IPS DF 19.7 (cell line): ENCODE data around the gene CNDP2.
A peak's percentile ranks its signal among the peaks of the same experiment; 100 is the strongest.
"Not testable (repeated sequence)": the region's sequence is repeated elsewhere in the genome, so short reads cannot be mapped to it uniquely, and the experiment has no call there.

ENCODE experiments used
- DNase-seq: peaks from one replicate; pipeline ENCODE4 v3.0.0-alpha.2; 2013; ENCODE audit warnings: low read depth, low spot score

Gene CNDP2

DNA sequence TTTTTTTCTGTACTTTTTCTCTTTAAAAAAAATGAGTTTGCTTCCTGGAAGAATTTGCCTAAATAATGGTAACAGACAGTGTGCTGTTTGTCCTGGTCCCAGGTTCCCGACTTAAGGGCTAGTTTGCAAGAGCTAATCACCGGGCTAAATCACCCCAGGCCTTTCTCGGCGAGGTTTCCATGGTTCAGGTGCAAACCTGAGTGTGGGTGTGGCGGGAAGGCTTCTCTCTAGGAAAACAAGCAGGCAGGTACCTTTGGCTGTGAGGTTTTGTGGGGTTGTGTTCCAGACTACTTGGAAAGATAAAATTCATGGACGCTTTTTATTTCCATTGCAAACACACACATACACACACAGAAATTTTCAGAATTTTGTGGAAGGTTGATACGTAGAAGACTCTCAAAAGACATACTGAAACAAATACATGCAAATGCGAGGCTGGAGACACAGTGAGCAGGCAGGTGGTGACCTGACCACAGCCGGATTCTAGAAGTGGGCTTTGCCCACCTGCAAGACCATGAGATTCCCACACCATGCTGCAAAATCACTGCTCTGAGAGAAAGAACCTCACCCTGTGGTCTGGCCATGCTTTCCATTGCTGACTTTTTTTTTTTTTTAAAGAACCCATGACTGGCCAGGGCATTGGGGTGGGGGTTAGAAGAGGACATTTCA is 39.0 kb downstream of the CNDP2 start:
- DNase-seq: no peak

DNA sequence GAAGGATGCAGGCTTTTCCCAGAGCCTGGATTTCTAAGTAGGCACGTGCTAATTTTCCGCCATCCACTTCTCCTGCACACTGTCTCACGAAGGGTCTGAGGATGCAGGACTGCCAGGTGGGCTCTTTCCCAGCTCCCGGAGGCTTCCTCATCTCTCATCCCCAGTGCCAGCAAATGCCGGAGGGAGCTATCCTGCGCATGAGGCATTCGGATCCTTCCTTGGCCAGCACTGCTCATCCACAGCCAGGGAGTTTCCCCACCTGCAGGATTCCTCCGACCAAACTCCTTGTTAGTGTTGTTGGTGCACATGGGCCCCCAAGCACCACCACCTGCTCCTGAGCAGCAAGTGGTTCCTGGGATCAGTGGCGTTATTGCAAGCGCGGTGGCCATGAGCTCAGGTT is 43.1 kb downstream of the CNDP2 start:
- no peak for DNase-seq

DNA sequence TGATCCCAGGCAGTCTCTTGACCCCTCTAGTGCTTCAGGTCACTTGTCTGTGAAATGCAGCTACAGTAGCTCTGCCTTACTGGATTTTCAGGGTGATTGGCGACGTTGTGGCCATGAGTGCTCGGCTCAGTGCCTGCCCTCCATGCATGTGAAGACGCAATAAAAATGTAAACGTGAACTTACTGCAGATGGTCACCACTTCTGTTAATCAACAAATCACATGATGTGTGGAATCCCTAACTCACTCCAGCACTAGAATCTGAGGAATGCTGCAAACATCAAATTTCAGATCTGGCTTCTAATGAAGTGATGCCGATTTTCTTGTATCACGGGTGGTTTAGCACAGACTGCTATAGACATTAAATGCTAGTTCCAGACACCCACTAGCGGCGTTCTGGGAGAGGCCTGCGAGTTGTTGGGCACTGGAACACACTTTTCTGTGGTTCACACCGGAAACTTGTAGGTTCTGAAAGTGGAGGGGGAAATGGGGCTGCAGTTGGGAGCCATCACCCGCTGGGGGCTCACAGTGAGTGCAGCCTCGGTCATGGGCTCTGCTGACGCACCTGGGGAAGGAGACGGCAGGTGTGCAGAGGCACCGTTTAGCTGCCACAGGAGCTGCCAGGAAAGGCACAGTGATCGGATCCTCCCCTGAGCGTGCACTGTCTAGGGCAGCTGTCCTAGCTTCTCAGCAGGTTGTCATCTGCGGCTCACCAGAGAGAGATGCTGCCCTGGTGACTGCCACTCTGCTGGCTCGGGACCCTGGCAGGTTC is 44.7 kb downstream of the CNDP2 start:
- DNase-seq: no peak

DNA sequence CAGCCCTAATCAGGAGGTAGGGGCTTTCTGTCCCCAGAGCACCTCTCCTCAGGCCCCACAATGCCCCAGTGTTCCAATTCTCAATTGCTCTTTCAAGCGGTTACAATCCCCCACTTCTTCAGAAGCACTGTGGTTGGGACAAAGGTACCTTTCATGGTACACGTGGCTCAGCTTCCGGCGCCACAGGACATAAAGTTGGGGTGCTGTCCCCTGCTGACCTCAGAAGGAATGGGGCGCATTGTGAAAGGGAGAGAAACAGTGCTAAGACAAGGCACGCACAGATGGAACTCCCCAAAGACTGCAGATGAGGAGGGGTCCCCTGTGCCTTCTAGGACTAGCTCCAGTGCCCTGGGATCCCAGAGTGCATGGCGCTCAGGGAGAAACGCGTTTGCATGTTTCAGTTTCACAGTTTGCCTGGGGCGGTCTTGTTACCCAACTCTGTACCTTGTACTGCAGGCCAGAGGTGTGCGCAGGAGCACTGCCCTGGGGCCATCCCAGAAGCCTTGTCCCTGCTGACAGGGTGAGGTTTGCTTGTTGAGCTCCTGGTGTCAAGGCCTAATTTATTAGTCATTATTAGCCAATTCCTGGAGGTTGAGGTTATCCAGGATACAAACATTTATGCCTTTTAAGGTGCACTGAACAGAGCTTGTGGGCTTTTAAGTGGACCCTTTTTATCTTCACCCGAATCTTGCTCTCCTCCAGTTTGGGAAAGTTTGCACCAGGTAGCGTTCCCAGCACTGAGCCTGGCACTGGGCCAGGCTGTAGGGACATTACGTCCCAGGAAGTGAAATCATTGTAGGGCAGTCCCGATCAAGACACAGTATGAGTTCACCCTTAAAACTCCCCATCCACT is 45.8 kb downstream of the CNDP2 start:
- no peak for DNase-seq

DNA sequence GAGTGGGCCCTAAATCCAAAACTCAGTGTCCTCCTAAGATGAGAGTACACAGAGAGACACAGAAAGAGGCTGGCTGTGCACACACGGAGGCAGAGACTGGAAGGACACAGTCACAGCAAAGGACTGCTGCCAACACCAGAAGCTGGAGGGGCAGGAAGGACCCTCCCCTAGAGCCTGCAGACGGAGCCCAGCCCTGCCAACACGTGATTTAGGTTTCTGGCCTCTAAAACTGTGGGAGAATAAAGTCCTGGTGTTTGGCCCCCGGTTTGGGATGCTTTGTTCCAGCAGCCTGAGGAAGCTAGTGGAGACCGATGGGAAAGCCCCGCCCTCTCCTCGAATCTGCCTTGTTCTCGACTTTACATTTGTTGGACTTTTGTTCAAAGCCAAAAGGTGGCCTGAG is 48.7 kb downstream of the CNDP2 start:
- DNase-seq: no peak

DNA sequence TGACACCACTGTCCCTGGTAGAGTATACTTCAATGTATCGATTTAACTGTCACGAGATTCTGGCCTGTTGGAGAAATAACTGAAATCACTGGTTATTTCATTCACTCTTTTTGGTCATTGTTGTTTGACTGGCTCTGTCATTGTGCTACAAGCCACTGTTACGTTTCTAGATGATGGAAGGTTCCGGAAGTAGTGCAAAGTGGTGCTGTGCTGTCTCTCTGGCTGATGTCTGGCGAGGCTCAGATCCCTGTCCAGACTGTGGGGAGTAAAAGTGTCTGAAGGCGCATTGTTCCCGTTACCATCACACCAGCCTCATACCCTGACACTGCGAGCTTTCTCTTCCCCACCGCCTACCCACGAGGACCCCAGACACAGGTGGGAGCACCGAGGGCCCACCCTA is 49.8 kb downstream of the CNDP2 start:
- no peak for DNase-seq

DNA sequence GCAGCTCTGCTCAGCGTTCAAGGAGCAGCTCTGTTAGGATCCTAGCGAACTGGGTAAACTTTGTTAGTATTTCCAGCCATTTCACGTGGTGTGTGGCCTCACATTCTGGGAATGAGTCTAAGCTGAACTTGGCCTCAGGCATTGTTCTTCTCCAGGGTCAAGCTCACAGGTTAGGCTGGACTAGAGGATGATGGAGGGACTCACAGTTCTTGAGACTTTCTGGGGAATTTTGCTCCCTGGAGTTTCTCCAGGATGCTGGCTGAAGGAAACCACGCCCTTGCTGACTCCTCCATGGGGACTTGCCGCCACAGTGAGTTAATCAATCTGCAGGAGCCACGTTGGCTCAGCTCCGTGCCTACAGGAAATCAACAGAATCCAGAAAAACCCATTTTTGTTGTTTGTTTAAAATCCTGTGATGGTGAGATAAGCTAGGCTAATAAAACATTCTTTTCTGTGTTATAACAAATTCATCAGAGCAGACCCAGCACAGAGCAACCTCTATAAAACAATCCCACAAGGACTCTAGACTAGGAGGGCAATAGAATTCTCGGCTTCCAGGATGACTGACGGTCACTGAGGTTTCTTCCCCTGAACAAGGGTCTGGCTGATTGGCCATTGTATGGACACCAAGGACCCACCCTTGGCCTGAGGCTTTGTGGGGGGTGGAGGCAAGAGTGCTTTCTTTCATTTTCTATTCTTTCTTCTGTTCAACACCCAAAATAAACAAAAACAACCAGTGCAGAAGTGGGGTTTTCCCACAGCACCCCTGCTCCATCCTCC is 50.8 kb downstream of the CNDP2 start:
- no peak for DNase-seq

DNA sequence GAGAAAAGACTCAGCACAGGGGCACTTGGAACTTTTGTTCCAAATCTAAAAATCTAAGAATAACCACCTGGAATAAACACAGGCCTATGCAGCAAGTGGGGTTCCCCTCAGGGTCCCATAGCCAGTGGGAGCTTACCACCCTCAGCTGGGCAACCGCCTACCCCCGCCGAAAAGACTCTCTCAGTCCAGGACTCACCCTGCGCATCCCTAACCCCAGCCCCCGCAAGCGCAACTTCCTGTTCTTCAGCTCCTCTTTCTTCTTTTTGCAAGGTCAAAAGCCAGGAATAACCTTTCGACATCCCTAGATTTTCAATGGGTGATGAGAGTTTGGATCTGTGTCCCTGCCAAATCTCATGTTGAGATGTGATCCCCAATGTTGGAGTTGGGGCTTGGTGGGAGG is 51.7 kb downstream of the CNDP2 start:
- DNase-seq: no peak

DNA sequence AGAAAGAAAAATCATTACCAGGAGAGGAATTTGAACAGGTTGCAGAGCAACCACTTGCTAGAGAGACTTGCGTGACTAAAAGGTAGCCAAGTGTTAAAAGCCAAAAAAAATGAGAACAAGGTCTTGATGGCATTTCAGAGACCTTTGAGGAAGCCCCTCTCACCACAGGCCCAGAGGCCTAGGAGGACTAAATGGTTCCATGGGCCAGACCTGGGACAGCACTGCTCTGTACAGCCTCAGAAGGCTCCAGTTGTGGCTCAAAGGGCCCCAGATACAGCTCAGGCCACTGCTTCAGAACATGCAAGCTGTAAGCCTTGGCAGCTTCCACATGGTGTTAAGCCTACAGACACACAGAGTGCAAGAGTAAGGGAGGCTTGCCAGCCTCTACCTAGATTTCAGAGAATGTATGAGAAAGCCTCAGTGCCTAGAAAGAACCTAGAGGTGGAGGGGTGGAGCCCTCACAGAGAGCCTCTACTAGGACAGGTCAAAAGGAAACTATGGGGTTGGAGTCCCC is 53.5 kb downstream of the CNDP2 start:
- no peak for DNase-seq

DNA sequence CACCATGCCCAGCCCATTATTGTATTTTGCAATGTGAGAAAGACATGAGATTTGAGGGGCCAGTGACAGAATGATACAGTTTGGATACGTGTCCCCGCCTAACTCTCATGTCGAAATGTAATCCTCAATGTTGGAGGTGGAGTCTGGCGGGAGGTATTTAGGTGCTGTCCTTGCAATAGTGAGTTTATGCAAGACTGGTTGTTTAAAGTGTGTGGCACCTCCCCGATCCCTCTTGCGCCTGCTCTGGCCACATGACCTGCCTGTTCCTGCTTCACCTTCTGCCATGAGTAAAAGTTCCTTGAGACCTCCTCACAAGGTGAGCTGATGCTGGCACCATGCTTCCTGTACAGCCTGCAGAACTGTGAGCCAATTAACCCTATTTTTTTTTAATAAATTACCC is 54.7 kb downstream of the CNDP2 start:
- DNase-seq: no peak

DNA sequence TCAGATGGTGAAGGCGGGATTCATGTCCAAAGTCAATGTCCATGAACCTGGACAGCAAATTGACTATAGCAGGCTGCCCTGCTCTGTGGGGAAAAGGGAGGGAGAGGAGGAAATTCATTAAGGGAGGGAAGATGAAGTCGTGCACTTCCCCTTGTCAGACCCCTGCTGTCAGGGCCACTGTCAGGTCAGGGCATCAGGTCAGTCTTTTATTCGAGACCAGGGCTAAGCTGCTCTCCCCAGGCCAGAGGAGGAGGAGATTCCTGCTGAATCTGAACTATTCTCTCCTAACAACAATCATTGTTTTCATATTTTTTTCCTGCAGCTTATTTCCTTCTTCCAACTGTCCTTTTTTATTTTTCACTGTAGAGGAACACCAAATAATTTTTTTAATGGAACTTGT is 55.3 kb downstream of the CNDP2 start:
- no peak for DNase-seq

DNA sequence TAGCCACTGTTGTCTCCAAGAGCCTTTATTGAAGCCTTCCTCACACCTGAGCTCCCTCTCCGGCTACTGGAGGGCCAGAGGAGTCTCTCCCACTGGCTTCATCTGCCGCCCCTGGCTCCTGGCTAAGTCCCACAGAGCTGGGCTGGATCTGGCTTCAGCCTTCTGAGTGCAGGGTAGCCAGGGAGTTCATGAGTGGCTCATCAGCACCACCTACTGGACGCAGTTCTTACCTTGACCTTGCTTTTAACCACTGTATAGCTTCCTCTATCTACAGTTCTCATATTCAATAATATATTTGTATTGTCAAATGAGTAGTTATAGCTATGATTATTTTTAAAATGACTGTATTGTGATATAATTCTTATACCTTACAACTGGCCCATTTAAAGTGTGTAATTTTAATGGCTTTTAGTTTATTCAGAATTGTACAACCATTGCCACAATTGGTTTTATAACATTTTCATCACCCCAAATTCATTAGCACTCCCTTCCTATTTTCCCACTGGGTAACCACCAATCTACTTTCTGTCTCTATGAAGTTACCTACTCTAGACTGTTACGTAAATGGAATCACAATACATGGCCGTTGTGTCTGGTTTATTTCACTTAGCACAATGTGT is 55.9 kb downstream of the CNDP2 start:
- DNase-seq: peak; percentile 65

DNA sequence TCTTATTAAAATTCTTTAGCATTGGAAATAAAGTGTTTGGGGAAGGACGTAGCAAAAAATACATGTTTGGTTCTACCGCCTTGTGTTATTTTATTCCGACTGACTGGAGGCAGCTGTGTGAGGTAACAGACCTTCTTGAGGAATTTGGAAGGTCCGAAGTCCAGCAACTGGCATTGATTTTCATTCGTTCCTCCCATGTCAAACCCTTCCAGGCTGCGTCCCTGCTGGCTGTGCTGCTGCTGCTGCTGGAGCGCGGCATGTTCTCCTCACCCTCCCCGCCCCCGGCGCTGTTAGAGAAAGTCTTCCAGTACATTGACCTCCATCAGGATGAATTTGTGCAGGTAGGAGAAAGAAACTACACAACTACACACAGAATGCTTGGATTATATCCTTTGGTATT is 60.0 kb downstream of the CNDP2 start:
- no peak for DNase-seq

DNA sequence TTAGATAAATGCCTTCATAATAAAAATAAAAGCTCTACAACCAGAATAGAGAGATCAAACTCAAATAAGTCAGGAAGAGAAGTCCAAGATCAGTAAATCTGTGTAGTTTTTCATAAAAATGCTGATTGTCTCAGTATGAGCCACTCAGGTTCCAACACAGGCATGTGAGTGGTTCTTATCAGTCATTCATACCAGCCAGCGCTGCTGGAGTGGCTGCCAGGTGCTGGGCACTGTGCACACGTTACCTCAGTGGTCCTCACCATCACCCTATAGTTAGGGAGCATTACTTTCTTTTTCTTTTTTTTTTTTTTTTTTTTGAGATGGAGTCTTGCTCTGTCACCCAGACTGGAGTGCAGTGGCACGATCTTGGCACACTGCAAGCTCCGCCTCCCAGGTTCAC is 61.9 kb downstream of the CNDP2 start:
- no peak for DNase-seq

DNA sequence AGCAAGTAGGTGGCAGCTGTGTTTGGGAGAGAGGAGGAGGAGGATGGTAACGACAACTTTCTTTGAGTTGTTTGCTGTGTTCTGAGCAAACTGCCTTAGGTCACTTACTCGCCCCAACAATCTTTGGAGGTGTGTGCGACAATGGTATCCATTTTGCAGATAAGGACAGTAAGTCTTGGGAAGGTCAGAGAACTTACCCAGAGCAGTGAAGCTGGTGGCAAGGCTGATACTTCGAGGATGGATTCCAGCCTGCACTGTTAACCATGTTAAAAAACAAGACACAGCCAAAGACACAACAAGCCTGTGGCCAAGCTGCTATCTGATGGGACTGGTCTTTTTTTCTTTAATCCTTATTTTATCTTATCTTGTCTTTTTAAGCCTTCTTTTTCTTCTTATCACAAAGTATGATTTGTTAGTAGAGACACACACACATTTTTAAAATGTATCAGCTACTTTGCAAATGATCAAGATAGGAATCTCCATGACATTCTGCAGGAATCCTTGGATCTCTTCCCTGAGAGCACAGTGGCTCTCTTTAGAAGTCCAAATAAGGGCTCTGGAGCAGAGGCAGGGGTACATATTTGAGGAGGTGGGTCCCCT is 66.1 kb downstream of the CNDP2 start:
- no peak for DNase-seq

DNA sequence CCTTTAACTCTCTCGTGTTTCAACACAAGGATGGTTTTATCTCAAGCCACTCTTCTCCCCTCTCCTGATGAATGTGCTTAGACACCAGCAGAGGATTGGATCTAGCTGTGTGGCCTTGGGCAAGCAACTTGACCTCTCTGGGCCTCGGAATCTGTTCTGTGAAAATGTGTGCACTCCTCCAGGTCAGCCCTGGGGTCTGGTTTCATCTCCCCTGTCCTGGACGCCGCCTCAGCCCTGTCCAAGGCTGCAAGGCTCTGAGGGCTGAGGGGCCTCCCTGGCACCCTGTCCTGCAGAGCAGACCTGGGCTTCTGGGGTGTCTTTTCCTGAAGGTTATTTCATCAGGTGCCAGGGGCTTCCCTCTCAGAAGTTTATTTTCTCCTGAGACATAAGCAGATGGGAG is 66.6 kb downstream of the CNDP2 start:
- DNase-seq: no peak

DNA sequence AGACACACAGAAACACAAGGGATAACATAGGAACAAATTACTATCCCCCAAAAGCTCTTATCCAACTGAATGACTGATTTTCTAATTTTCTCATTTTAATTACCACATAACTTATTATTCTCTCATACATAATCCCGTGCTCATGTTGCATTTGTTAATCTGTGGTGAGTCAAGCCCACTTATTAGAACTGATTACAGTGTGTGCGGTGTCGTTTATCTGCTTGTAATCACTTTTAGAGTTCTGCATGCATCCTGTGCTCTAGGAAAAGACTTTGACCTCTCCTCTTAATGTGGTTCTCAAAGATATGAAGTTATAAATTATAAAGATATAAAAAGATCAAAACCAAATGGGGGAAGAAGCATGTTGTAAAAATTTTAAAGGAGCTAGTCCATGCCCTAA is 67.8 kb downstream of the CNDP2 start:
- no peak for DNase-seq

DNA sequence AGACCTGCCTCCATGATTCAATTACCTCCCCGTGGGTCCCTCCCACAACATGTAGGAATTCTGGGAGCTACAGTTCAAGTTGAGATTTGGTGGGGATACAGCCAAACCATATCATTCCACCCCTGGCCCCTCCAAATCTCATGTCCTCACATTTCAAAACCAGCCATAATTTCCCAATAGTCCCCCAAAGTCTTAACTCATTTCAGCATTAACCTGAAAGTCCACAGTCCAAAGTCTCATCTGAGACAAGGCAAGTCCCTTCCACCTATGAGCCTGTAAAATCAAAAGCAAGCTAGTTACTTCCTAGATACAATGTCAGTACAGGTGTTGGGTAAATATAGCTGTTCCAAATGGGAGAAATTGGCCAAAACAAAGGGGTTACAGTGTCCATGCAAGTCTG is 69.0 kb downstream of the CNDP2 start:
- not testable (repeated sequence) for DNase-seq

DNA sequence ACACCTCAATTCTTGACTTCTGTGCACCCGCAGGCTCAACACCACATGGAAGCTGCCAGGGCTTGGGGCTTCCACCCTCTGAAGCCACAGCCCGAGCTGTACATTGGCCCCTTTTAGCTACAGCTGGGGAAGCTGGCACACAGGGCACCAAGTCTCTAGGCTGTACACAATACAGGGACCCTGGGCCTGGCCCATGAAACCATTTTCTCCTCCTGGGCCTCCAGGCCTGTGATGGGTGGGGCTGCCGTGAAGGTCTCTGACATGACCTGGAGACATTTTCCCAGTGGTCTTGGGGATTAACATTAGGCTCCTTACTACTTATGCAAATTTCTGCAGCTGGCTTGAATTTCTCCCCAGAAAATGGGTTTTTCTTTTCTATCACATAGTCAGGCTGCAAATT is 69.8 kb downstream of the CNDP2 start:
- not testable (repeated sequence) for DNase-seq

DNA sequence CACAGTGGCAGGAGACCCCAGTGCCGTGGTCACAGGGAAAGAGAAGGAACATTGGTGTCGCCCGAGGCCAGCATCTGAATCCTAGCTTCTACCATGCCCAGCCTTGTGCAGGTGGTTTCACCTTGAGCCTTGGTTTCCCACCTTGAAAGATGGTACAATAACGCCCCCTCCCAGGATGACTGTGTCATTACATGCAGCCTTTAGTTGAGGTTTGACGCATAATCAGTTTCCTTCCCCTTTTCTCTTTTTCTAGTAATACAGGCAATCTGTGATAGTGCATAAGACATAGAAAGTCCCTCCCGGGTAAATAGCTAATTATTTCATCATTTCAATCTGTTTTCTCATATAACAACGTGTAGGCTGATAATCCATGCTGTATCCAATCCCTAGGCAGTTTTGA is 71.7 kb downstream of the CNDP2 start:
- DNase-seq: no peak

DNA sequence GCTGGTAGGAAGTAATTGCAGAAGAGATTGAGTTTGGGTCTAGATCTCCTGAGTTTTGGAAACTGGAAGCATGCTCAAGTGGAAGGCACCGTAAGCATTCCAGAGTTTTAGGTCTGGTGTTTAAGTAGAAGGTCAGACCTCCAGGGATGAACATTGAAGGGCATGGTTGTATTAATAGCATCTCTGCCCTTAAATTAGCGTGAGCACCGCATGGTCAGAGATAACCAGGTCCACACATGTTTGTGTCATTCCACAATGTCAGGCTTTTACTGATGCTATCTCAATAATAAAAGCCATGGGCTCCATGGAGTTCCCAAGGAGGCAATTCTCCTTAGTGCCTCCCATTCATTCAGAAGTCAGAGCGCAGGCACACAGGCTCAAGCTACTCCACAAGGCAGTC is 73.2 kb downstream of the CNDP2 start:
- DNase-seq: no peak
